Ishikawa (cell line): ENCODE results near the gene TMEM198.

Source experiments
- CEBPB ChIP-seq: IDR thresholded peaks from 2 replicates; pipeline ENCODE4 v1.6.1; 2012
- EP300 ChIP-seq: IDR thresholded peaks from 2 replicates; pipeline ENCODE4 v1.6.1; 2012; ENCODE audit warnings: borderline replicate concordance
- TAF1 ChIP-seq: IDR thresholded peaks from 2 replicates; pipeline ENCODE4 v1.6.1; 2012; ENCODE audit warnings: low read depth, mild to moderate bottlenecking
- TCF12 ChIP-seq: IDR thresholded peaks from 2 replicates; pipeline ENCODE4 v1.6.1; 2012; ENCODE audit warnings: low read depth
- TF ChIP-seq, protein P1 (sequence below): IDR thresholded peaks from 2 replicates; pipeline ENCODE4 v1.6.1; 2012; ENCODE audit warnings: low read depth, mild to moderate bottlenecking

DNA sequence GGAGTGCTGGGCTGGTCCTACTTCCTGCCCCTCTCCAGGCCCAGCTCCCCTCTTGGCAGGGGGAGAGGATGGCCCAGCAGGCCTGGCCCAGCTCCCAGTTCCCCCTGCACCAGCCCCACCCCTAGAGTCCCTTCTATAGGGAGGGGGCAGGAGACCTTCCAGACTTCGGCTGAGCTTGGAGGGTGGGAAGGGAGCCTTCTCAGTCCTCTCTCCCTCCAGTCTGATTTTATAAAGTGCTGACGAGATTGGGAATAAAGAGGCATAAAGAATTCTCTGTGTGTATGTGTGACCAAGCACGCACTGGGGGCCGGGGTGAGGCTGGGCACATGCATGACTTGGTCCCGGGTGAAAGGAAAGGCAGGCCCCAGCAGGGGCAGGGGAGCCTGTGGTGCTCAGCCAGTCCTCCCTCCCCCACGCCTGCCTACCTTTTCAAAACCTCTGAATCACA is 5.3 kb upstream of the TMEM198 start:
- TF ChIP-seq TAF1 = no peak
- TF ChIP-seq EP300 = no peak
- TF ChIP-seq, protein P1, sequence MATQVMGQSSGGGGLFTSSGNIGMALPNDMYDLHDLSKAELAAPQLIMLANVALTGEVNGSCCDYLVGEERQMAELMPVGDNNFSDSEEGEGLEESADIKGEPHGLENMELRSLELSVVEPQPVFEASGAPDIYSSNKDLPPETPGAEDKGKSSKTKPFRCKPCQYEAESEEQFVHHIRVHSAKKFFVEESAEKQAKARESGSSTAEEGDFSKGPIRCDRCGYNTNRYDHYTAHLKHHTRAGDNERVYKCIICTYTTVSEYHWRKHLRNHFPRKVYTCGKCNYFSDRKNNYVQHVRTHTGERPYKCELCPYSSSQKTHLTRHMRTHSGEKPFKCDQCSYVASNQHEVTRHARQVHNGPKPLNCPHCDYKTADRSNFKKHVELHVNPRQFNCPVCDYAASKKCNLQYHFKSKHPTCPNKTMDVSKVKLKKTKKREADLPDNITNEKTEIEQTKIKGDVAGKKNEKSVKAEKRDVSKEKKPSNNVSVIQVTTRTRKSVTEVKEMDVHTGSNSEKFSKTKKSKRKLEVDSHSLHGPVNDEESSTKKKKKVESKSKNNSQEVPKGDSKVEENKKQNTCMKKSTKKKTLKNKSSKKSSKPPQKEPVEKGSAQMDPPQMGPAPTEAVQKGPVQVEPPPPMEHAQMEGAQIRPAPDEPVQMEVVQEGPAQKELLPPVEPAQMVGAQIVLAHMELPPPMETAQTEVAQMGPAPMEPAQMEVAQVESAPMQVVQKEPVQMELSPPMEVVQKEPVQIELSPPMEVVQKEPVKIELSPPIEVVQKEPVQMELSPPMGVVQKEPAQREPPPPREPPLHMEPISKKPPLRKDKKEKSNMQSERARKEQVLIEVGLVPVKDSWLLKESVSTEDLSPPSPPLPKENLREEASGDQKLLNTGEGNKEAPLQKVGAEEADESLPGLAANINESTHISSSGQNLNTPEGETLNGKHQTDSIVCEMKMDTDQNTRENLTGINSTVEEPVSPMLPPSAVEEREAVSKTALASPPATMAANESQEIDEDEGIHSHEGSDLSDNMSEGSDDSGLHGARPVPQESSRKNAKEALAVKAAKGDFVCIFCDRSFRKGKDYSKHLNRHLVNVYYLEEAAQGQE = no peak
- no peak for TF ChIP-seq TCF12
- TF ChIP-seq CEBPB = no peak
